ENCODE results near the gene SLC25A25. TPM values are rescaled to one million over a fixed set of nuclear protein-coding genes. Genes with fewer than 3 reads are reported as not detected.
A peak's percentile ranks its signal among the peaks of the same experiment; 100 is the strongest.

SLC25A25 gene
- total and polyA plus RNA-seq, 2 experiments from 2014 or later, result 8.2 to 20.2 TPM

DNA sequence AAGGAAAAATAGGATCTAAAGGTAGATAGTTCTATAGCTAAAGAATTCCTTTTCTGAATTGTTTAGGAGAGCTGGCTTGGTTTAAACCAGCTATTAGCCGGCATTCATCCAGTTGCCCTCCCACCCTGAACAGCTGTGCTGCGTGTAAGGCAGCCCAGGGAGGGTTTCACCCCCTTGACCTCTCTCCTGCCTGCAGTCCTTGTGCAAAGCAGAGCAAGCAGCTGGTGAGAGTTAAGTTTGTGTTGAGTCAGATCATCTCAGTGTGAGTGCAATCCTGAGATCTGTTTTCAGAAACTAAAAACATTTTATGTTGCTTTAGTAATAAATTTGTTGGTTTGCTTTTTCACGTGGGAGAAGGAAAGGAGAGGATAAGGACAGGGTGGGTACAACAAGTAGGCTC is 13.0 kb downstream of the SLC25A25 start:
- Histone ChIP-seq H3K9ac (peak overlapping the region; percentile 64), H3K4me2 (ENCODE audit: unreplicated experiment) (no peak overlapping the region), H2AFZ (no peak overlapping the region), H3K4me3 (no peak overlapping the region), H4K20me1 (ENCODE audit: insufficient read depth) (no peaks in the 10 kb centered on the region), H3K4me1 (ENCODE audit: insufficient read depth) (peaks cover 26% of the 10 kb centered on the region), H3K9me3 (ENCODE audit: low read depth) (no peaks in the 10 kb centered on the region), H3F3A (ENCODE audit: insufficient read depth) (peaks cover 21% of the 10 kb centered on the region), H3K27me3 (replicated peaks; ENCODE audit: insufficient read depth) (no peaks in the 10 kb centered on the region), H3K36me3 (ENCODE audit: low read depth) (no peaks in the 10 kb centered on the region), H3K79me2 (ENCODE audit: insufficient read depth) (peaks cover 79% of the 10 kb centered on the region), H3K27ac (peak overlapping the region; percentile 86), H3K9me2 (ENCODE audit: insufficient read depth) (no peaks in the 10 kb centered on the region)
- peak; percentile 87 for DNase-seq
- in situ Hi-C loops (cut with MboI), result no loop called here
- TF ChIP-seq EZH2 (IDR thresholded peaks at IDR 0.05; ENCODE audit: insufficient read depth, poor library complexity, severe bottlenecking) (no peak), EZH2phosphoT487 (IDR thresholded peaks at IDR 0.05; ENCODE audit: insufficient read depth, low read depth) (no peak)
- WGBS, 2 experiments (ENCODE audit: low coverage in 1 of 2, low lambda C conversion rate in 2 of 2, missing lambda C conversion rate in 2 of 2), result 0 to 2% methylated on average over 3 of the region's 3 CpGs

DNA sequence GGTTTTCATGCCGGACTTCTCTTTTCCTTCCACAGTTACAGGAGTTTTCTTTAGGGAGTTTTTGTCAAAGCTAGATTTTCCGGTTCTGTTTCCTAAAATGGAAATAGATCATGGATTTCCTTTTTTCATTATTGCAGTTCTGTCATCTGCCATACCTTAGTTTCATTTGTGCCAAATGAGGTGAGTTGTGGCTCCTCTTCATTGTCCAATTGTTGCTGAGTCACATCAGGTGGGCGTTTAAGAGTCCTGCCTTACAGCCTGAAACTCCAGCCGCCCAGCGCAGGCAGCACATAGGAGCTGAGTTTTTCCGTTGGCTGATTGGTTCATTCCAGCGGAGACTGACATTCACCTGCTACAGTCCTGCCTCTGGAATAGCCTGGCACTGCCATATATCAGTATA is 14.1 kb downstream of the SLC25A25 start:
- Histone ChIP-seq H3K4me2 (ENCODE audit: unreplicated experiment) (no peak overlapping the region), H3K9me3 (ENCODE audit: low read depth) (no peaks in the 10 kb centered on the region), H3K4me1 (ENCODE audit: insufficient read depth) (peaks cover 26% of the 10 kb centered on the region), H3K27ac (peak overlapping the region; percentile 86), H3K9me2 (ENCODE audit: insufficient read depth) (no peaks in the 10 kb centered on the region), H3K79me2 (ENCODE audit: insufficient read depth) (peaks cover 77% of the 10 kb centered on the region), H3K9ac (no peak overlapping the region), H4K20me1 (ENCODE audit: insufficient read depth) (no peaks in the 10 kb centered on the region), H3F3A (ENCODE audit: insufficient read depth) (peaks cover 21% of the 10 kb centered on the region), H3K36me3 (ENCODE audit: low read depth) (no peaks in the 10 kb centered on the region), H3K27me3 (replicated peaks; ENCODE audit: insufficient read depth) (no peaks in the 10 kb centered on the region), H3K4me3 (no peak overlapping the region), H2AFZ (no peak overlapping the region)
- peak; percentile 34 for DNase-seq
- in situ Hi-C loops (cut with MboI), result no loop called here
- TF ChIP-seq EZH2phosphoT487 (IDR thresholded peaks at IDR 0.05; ENCODE audit: insufficient read depth, low read depth), result no peak
- TF ChIP-seq EZH2 (IDR thresholded peaks at IDR 0.05; ENCODE audit: insufficient read depth, poor library complexity, severe bottlenecking), result no peak
- 81 to 84% methylated on average over 7 of the region's 7 CpGs for WGBS, 2 experiments (ENCODE audit: low coverage in 1 of 2, low lambda C conversion rate in 2 of 2, missing lambda C conversion rate in 2 of 2)

DNA sequence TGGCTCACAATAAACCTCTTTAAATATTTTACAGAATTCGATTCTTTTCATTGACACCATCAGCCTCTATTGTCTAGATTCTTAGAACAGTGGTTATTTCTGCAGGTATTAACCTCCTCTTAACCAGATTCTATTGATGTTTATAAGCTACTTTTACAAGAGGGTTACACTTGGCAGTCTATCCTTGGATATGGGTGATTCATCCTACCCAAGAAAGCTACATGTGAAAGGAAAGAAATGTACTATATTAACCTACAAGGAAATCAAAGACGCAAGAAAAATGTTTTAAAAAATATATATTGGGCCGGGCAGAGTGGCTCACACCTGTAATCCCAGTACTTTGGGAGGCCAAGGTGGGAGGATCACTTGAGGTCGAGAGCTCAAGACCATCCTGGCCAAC is 16.7 kb downstream of the SLC25A25 start:
- no peak overlapping the region for H3K4me2 ChIP-seq (ENCODE audit: unreplicated experiment)
- no peaks in the 10 kb centered on the region for H3K36me3 ChIP-seq (ENCODE audit: low read depth)
- H3F3A ChIP-seq (ENCODE audit: insufficient read depth), result peaks cover 21% of the 10 kb centered on the region
- H4K20me1 ChIP-seq (ENCODE audit: insufficient read depth), result no peaks in the 10 kb centered on the region
- H3K9me3 ChIP-seq (ENCODE audit: low read depth), result no peaks in the 10 kb centered on the region
- H3K9me2 ChIP-seq (ENCODE audit: insufficient read depth), result no peaks in the 10 kb centered on the region
- WGBS, 2 experiments (ENCODE audit: low coverage in 1 of 2, low lambda C conversion rate in 2 of 2, missing lambda C conversion rate in 2 of 2), result 96 to 98% methylated on average over 4 of the region's 4 CpGs
- TF ChIP-seq EZH2 (IDR thresholded peaks at IDR 0.05; ENCODE audit: insufficient read depth, poor library complexity, severe bottlenecking) (no peak), EZH2phosphoT487 (IDR thresholded peaks at IDR 0.05; ENCODE audit: insufficient read depth, low read depth) (no peak)
- H2AFZ ChIP-seq, result no peak overlapping the region
- DNase-seq, result peak; percentile 38
- no peak overlapping the region for H3K9ac ChIP-seq
- H3K79me2 ChIP-seq (ENCODE audit: insufficient read depth), result peaks cover 77% of the 10 kb centered on the region
- no peaks in the 10 kb centered on the region for H3K27me3 ChIP-seq (replicated peaks; ENCODE audit: insufficient read depth)
- in situ Hi-C loops (cut with MboI), result no loop called here
- H3K4me1 ChIP-seq (ENCODE audit: insufficient read depth), result peaks cover 20% of the 10 kb centered on the region
- H3K27ac ChIP-seq, result no peak overlapping the region
- no peak overlapping the region for H3K4me3 ChIP-seq

DNA sequence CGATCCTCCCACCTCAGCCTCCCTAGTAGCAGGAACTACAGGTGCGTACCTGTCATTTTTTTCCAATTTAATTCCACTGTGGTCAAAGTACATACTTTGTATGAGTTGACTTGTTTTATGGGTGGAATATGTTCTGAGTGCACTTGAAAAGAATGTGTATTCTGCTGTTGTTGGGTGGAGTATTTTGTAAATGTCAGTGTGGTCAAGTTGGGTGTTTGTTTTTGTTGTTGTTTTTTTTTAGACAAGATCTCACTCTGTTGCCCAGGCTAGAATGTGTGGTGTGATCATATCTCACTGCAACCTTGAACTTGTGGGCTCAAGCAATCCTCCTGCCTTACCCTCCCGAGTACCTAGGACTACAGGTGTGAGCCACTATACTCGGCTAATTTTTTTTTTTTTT is 17.9 kb downstream of the SLC25A25 start:
- Histone ChIP-seq H3K9ac (no peak overlapping the region), H2AFZ (no peak overlapping the region), H3K9me2 (ENCODE audit: insufficient read depth) (no peaks in the 10 kb centered on the region), H3K27ac (no peak overlapping the region), H3K36me3 (ENCODE audit: low read depth) (no peaks in the 10 kb centered on the region), H3K4me3 (no peak overlapping the region), H3K4me2 (ENCODE audit: unreplicated experiment) (no peak overlapping the region), H3K4me1 (ENCODE audit: insufficient read depth) (peaks cover 14% of the 10 kb centered on the region), H3K9me3 (ENCODE audit: low read depth) (no peaks in the 10 kb centered on the region), H4K20me1 (ENCODE audit: insufficient read depth) (no peaks in the 10 kb centered on the region), H3K79me2 (ENCODE audit: insufficient read depth) (peaks cover 79% of the 10 kb centered on the region), H3K27me3 (replicated peaks; ENCODE audit: insufficient read depth) (no peaks in the 10 kb centered on the region), H3F3A (ENCODE audit: insufficient read depth) (peaks cover 12% of the 10 kb centered on the region)
- DNase-seq, result no peak
- in situ Hi-C loops (cut with MboI), result no loop called here
- WGBS, 2 experiments (ENCODE audit: low coverage in 1 of 2, low lambda C conversion rate in 2 of 2, missing lambda C conversion rate in 2 of 2), result 98 to 99% methylated on average over 4 of the region's 4 CpGs
- TF ChIP-seq EZH2 (IDR thresholded peaks at IDR 0.05; ENCODE audit: insufficient read depth, poor library complexity, severe bottlenecking), result no peak
- no peak for TF ChIP-seq EZH2phosphoT487 (IDR thresholded peaks at IDR 0.05; ENCODE audit: insufficient read depth, low read depth)

DNA sequence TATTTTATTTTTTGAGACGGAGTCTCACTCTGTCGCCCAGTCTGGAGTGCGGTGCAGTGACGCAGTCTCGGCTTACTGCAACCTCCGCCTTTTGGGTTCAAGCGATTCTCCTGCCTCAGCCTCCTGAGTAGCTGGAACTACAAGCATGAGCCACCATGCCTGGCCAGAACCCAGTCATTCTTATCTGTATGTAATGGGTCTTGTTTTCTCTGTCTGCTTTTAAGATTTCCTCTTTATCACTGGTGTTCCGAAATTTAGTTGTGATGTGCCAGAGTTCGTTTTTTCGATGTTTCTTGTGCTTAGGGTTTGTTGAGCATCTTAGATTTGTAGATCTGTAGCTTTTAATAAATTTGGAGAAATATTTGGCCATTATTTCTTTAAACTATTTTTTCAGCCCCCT is 19.2 kb downstream of the SLC25A25 start:
- H3K27me3 ChIP-seq (replicated peaks; ENCODE audit: insufficient read depth), result no peaks in the 10 kb centered on the region
- no peak overlapping the region for H2AFZ ChIP-seq
- H3K79me2 ChIP-seq (ENCODE audit: insufficient read depth), result peaks cover 91% of the 10 kb centered on the region
- peaks cover 8% of the 10 kb centered on the region for H3K4me1 ChIP-seq (ENCODE audit: insufficient read depth)
- no peaks in the 10 kb centered on the region for H3K36me3 ChIP-seq (ENCODE audit: low read depth)
- no peak for DNase-seq
- H4K20me1 ChIP-seq (ENCODE audit: insufficient read depth), result no peaks in the 10 kb centered on the region
- H3K9me2 ChIP-seq (ENCODE audit: insufficient read depth), result no peaks in the 10 kb centered on the region
- TF ChIP-seq EZH2 (IDR thresholded peaks at IDR 0.05; ENCODE audit: insufficient read depth, poor library complexity, severe bottlenecking) (no peak), EZH2phosphoT487 (IDR thresholded peaks at IDR 0.05; ENCODE audit: insufficient read depth, low read depth) (no peak)
- no peak overlapping the region for H3K9ac ChIP-seq
- 74 to 75% methylated on average over 10 of the region's 10 CpGs for WGBS, 2 experiments (ENCODE audit: low coverage in 1 of 2, low lambda C conversion rate in 2 of 2, missing lambda C conversion rate in 2 of 2)
- peaks cover under 1% of the 10 kb centered on the region; the same call in 1 of the 2 replicates for H3F3A ChIP-seq (ENCODE audit: insufficient read depth)
- no peak overlapping the region for H3K4me2 ChIP-seq (ENCODE audit: unreplicated experiment)
- no peak overlapping the region for H3K27ac ChIP-seq
- no peaks in the 10 kb centered on the region for H3K9me3 ChIP-seq (ENCODE audit: low read depth)
- in situ Hi-C loops (cut with MboI), result no loop called here
- no peak overlapping the region for H3K4me3 ChIP-seq
